Lower leg skin (tissue), 3 donors: ENCODE results near the gene TMEM38A.

Experiments used
- POLR2A ChIP-seq, 2 donors: fragments of 450-650 bp; IDR thresholded peaks; one replicate each; pipeline ENCODE4 v1.6.1; 2016 to 2017; ENCODE audit warnings: antibody characterized with exemption in 2 of 2, mild to moderate bottlenecking in 1 of 2, moderate library complexity in 1 of 2
- TF ChIP-seq, protein P1 (sequence below), 3 donors: fragments of 450-650 bp; IDR thresholded peaks; one replicate each; pipeline ENCODE4 v1.5.1; 2016; ENCODE audit warnings: antibody characterized with exemption in 3 of 3, mild to moderate bottlenecking in 3 of 3, moderate library complexity in 2 of 3

DNA sequence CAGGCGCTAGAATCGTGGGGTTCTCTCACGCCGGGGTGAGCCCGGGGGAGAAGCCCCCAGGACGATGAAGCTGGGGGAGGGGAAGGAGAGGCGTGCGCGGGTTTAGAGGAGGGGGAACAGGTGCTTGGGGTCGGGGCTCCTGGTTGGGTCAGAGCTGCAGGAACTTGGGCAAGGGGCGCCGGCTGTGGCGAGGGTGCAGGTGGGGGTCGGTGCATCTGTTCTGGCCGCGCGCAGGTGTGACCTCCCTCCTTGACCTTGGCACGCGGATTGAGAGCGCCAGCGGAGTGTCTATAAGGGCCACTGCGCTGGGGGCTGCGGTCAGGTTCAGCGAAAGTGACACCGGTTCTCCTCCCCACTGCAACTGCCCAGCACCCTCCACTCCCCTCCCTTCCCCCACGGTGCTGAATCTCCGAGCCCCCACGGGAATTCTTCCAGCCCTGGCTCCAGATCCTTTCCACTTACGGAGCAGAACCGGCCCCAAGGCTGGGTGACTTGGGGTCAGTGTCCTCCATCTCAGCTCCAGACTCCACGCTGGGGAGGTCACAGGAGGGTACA lies 618 bp downstream of the TMEM38A start:
- TF ChIP-seq, protein P1, sequence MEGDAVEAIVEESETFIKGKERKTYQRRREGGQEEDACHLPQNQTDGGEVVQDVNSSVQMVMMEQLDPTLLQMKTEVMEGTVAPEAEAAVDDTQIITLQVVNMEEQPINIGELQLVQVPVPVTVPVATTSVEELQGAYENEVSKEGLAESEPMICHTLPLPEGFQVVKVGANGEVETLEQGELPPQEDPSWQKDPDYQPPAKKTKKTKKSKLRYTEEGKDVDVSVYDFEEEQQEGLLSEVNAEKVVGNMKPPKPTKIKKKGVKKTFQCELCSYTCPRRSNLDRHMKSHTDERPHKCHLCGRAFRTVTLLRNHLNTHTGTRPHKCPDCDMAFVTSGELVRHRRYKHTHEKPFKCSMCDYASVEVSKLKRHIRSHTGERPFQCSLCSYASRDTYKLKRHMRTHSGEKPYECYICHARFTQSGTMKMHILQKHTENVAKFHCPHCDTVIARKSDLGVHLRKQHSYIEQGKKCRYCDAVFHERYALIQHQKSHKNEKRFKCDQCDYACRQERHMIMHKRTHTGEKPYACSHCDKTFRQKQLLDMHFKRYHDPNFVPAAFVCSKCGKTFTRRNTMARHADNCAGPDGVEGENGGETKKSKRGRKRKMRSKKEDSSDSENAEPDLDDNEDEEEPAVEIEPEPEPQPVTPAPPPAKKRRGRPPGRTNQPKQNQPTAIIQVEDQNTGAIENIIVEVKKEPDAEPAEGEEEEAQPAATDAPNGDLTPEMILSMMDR (IDR thresholded peaks at IDR 0.05), result no peak
- TF ChIP-seq POLR2A (IDR thresholded peaks at IDR 0.05), result no peak
